Daoy (cell line): Measurements from ENCODE around the gene GNAI2. TPM values are rescaled to one million over a fixed set of nuclear protein-coding genes. Genes with fewer than 3 reads are reported as not detected.
"Not testable (repeated sequence)": the region's sequence is repeated elsewhere in the genome, so short reads cannot be mapped to it uniquely, and the experiment has no call there.

Source experiments
- DNase-seq: peaks from one replicate; pipeline ENCODE4 v3.0.0-alpha.2; 2015; ENCODE audit warnings: low read depth
- total RNA-seq: library from RNA; depleted of rRNA; stranded (reverse); fragments of >200 nt; shearing (Covaris generic); gene quantifications from 2 replicates; pipeline ENCODE4 v1.2.3, GENCODE V29; 2014

GNAI2 gene
- total RNA-seq, 1 experiment from 2014 or later = 163 TPM

DNA sequence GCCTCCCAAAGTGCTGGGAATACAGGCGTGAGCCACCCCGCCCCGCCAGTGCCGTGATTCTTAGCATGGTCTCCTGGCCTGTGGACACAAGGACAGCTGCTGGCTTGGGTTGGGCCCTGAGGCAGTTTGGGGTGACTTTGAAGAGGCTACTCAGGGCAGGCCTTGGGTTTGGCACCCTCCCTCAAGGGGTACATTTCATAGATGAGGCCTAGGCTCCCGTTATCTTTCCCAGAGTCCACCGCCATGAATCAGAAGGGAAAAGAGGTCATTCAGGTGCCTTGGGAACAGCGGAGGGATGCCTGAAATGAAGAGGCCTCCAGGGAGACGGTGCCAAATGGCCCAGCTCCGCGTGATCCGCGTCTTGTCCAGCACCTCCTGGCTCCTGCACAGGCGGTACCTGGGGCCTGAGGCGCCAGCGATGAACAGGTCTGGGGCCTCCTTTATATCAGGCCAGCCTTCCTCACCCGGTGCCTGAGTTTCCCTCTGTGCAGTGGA is 9.3 kb downstream of the GNAI2 start:
- DNase-seq = no peak

DNA sequence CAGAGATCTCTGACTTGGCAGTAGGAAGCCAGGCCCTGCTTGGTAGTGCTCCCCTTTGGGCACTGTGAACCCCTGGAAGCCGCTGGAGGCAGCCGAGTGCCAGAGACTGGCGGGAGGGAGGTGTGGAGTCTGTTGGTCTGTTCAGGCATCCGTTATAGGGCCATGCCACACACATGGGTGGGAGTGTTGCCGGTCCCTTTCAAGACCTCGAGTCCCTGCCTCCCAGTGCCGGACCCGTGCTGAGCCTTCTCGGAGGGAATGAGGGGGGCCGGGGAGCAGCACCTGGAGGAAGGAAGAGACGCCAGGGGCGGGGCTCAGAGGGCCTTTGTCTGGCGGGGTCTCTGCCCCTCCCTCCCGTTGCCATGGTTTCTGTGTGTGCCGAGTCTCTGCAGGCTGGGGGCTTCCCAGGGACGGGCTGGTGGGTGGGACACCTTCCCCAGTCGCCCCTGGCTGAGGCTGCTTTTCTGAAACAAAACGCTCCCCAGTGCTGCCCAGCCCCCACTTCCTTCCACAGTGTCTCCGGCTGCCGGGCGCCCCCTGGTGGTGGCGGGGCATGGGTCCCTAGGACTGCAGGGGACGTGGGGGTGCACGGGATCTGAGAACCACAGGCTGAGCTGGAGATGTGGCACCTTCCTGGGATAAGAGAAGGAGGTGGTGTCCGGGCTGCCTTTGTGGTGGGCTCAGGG is 10.0 kb downstream of the GNAI2 start:
- peak; percentile 60 for DNase-seq

DNA sequence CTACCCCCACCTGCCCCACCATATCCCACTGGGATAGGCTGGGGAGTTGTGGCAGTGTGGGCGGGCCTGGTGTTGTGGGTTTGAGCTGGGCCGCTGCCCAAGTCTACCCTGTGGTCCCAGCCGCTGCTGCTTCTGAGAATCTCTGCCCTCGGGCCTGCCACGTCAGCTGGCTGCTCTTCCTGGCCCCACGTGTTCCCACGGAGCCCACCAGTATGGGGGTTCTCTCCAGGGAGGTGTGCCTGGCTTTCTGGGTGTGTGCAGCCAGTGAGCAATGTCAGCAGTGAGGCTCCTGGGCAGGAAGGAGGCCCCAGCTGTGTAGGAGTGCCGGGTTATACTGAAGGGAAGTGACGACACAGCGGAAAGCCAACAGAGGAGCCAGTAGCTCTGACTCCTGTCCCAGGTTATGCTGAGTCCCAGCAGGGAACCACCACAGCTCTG is 10.5 kb downstream of the GNAI2 start:
- DNase-seq = peak; percentile 97

DNA sequence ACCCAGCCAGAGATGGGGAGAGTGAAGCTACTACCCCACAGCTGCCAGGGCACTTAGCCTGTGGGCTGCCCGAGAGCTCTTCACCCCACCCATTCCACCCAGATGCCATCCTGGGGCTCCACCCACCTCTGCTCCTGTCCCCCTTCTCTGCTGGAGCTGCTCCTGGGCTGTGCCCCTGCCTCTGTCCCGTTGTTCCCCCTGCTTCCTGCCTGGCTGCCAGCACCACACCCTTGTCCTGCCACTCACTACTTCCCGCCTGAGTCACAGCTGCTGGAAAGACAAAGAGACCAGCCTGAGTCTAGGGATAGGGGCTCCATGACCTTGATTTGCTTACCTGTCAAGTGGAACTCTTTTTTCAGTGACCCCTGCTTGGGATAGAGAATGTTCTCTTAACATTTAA is 12.4 kb downstream of the GNAI2 start:
- peak; percentile 77 for DNase-seq

DNA sequence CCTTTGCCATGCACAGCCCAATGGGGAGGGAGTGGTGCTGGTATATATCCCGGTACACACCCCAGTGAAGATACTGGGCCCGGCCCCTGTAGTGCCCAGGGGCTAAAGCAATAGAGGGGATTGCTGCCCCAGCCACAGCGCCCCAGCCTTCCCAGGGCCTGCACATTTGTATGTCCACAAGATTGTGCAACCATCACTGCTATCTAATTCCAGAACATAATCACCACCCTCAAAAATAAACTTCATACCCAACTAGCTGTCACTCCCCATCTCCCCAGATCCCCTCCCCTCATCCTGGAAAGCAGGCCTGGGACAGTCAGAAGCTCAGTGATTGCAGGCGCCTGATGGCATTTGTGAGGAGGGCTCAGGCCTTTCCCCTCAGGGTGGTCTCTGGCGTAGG is 13.5 kb downstream of the GNAI2 start:
- DNase-seq = no peak

DNA sequence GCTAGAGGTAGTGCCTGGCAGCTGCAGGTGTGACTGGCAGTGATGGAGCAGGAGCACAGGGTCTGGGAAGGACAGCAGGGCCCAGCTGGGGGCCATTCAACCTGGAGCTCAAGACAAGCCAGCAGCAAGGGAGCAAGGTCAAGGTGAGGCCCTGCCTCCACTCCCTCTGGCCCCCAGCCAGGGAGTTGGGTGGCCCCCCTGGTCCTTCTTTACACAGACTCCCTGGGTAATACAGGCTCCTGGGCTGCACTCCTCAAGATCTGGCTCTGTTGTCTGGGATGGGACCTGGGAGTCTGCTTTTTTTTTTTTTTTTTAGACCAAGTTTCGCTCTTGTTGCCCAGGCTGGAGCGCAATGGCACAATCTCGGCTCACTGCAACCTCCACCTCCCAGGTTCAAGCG is 14.5 kb downstream of the GNAI2 start:
- no peak for DNase-seq

DNA sequence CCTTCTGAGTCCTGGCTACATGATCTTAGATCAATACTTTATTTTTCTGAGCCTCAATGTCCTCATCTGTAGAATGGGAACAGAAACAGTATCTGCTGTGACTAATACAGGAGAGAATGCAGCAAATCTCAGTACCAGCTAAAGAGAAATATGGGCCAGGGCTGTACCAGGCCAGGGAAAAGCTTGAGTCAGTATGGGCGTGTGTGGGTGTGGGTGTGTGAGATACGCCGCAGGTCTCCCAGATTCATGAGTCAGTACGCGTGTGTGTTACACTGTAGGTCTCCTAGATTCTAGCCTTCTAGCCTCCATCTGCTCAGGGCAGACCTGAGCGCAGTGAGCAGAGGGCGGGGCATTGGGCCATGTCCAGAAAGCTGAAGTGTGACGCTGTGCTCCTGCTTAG is 15.2 kb downstream of the GNAI2 start:
- peak; percentile 84 for DNase-seq

DNA sequence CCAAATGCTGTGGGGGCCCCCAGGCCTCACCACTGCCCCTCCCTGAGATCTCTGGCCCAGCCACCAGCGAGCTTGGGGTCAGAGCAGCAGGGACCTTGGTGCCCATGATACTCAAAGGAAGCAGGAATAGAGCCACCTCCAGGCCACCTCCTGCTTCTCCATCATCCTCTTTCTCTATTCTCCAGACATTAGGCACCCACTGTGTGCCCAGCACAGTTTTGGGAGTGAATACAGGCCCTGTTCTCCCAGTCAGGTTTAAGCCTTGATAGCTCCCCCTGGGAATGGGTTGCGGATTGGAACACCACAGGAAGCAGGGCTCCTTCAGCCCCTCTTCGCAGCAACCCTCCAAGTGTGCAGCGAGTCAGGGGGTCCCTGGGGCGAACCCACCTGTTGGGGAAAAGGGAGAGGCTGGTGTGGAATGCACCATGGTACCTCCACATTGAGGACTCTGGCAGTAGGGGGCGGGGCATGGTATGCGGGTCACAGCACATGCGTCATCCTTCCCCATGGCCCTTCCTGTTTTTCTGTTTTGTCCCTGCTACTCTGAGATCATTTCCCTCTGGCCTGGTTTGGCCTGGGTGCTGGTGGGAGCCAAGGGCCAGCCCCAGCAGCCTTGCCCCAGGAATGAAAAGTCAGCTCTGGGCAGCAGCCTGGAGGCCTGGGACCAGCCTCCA is 18.7 kb downstream of the GNAI2 start:
- peak; percentile 26 for DNase-seq

DNA sequence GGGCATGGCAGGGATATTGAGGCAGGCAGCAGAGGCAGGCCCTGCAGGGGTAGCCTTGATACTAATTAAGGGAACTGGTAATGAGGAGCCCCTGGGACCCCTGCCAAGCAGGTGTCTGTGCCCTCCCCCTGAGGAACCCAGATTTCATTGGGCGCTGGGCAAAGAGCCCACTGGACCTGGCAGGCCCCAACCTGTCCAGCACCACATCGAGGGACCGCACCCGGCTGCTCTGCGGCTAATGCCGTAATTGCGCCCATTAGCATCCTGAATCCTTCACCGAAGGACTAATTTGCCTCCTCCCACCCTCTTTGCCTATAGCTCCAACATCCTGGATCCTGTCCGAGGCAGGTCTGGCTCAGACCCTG is 19.2 kb downstream of the GNAI2 start:
- no peak for DNase-seq

DNA sequence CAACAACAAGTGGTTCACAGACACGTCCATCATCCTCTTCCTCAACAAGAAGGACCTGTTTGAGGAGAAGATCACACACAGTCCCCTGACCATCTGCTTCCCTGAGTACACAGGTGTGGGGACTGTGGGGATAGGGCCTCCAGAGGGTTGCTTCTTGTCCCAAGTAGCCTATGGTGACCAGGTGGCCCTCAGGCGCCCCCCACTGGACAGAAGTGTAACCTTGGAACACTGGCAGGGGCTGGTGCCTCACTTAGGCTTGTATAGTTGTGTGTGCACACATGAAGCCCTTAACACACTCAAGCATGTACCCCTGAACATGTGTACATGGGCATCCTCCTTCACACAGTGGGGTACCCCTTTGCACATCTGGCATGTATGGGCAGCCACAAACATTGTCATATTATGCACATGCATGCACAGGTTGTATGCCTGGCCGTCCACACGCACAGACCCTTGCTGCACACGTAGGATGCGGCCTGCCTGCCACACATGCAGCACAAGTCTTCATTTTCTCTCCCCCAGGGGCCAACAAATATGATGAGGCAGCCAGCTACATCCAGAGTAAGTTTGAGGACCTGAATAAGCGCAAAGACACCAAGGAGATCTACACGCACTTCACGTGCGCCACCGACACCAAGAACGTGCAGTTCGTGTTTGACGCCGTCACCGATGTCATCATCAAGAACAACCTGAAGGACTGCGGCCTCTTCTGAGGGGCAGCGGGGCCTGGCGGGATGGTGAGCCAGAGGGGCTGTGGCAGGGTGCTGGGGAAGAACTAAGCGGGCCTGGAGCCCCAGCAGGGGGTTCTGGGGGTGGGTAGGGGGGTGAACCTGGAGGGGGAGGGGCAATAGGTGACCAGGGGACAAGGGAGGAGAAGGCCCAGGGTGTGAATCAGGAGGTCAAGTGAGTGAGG is 21.2 kb downstream of the GNAI2 start:
- peak; percentile 32 for DNase-seq

DNA sequence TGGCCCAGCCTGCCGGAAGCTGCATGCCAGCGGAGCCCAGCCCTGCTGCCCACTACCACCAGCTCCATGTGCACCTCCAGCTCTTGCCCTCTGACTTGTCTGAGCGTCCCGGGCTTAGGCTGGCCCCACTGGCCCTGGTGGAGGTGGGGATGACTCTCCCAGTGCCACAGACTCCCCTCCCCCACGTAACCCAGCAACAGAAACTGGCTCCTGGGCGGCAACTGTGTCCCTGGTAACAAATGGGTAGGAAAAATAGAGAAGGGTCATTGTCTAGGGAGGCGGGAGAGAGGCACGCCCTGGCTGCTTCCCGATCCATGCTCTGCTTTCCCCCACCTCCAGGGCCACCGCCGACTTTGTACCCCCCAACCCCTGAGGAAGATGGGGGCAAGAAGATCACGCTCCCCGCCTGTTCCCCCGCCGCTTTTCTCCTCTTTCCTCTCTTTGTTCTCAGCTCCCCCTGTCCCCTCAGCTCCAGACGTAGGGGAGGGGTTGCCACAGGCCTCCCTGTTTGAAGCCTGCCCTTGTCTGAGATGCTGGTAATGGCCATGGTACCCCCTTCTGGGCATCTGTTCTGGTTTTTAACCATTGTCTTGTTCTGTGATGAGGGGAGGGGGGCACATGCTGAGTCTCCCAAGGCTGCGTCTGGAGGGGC is 22.2 kb downstream of the GNAI2 start:
- no peak for DNase-seq

DNA sequence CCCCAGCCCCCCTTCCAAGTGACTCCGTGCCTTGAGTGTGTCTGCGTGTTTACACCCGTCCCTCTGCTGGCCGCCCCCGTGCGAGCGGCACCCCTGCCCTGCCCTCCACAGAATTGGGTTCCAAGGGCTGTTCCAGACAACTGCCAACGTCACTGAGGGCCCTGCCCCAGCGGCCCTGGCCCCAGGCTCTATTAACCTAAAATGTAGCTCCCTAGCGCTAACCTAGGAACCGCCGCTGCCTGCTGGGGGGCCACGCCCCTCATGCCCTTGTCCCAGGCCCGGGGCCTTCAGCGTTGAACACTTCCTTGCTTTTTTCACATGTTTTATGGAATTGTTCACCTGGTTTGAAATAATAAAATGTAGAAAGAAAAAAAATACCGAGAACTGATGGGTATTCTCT is 23.0 kb downstream of the GNAI2 start:
- no peak for DNase-seq

DNA sequence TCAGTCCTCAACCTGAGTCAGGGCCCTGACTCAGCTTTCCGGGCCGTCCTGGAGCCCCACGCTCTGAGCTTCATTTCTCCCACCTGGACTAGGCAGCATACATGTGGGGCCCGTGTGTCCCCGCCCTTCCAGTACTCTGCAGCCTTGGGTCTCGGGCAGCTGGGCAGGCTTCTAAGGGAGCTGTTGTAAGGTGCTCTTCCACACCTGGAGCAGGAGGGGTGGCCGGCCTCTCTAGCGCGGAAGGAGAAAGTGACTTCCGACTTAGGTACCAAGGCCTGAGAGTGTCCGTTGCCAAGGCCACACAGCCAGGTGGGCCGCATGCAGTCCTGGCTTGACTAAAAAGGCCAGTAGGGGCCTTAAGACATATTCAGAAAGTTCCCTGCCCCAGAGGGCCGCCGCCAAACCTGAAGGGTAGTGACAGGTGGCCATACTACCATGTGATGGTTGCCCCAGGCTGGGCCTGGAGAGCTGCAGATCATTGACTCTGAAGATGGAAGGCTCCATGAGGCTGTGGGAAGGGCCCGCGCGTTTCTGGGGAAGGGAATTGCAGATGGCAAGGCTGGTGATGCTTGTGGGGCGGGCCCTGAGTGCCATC is 23.5 kb downstream of the GNAI2 start:
- no peak for DNase-seq

DNA sequence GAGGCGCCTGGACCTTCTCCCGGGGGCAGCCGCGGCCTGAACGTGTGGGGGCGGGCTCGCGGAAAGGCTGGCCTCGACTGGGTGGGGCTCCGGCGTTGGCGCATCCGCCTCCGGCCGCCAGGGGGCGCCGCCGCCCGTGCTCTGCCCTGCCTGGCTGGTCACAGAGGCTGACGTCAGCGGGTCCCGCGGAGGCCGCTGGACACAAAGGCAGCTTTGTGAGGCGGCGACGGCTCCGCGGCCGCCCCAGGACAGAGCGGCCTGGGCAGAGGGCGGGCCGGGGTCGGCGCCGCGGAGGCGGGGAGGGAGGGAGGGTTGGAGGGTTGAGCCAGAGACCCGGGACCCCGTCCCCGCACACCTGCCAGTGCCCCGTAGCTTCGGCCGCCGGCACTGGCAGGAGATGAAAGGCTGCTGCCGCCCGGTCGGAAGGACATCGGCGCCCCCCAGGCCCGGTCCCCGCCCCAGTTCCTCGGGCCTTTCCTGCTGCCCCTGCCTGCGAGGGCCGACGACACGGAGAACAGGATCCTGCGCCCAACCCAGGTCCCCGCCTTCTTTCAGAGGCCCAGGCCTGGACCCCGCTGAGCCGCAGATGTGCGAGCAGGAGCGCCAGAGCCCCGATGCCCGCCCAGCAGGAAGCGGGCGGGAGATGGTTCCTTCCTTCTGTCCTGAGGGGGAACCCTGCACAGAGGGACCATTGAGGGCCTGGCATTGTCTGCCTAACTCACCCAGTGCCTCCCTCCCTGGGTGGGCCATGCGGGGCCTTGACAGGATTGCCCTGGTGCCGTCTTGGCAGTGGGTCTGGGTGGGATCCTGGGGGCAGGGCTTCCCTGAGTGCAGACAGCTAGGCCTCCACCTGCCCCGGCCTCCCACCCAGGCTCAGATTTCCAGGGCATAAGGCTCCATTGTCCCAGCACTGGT is 24.3 kb downstream of the GNAI2 start:
- peak; percentile 92 for DNase-seq

DNA sequence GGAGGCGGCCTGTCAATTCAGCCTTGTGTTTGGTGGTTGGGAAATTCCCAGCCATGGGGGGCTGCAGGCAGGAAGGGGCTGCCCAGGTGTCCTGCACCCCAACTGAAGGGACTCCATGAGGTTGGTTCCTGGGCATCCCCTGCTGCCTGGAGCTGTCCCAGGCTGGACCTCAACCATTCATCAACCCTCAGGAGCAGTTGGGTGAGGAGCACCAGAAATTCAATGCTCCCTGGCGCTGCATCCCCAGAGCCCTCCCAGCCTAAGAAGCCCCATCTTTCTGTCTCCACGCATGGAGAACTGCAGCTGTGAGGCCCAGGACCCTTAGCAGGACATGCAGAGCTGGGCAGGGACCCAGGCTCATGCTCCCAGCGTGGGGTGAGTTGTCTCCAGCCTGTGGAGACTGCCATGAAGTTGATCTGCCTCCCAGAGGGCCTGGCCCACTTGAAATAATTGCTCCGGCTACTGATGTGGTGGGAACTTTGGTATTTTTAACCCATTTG is 25.0 kb downstream of the GNAI2 start:
- DNase-seq = no peak

DNA sequence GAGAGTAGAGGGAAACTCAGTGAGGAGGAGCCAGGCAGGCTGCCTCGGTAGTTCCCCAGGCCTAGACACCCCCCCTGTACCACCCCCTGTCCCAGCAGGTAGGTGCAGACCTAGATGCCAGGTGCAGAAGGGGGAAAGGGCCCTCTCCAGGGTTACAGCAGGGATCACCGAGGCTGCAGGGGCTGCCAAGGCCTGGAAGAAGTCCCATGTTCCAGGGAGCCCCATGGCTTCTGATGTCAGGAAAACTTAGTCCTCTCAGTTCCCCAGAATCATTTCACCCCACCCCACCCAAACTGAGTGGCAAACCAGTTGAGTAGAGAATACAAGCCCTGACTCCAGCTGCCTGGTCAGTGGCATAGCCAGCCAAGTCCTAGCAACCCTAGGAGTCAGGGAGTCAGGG is 25.5 kb downstream of the GNAI2 start:
- DNase-seq = no peak

DNA sequence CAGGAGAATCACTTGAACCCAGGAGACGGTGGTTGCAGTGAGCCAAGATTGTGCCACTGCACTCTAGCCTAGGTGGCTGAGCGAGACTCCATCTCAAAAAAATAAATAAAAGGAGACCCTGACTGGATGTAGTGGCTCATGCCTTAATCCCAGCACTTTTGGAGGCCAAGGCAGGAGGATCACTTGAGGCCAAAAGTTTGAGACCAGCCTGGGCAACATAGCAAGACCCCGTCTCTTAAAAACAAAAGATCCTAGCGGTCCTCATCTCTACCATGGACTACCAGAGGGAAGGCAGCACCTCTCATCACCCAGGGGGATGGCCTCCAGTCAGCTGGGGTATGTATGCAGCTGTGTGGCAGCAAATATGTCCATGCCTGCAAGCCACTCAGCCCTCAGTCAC is 26.2 kb downstream of the GNAI2 start:
- DNase-seq = not testable (repeated sequence)

DNA sequence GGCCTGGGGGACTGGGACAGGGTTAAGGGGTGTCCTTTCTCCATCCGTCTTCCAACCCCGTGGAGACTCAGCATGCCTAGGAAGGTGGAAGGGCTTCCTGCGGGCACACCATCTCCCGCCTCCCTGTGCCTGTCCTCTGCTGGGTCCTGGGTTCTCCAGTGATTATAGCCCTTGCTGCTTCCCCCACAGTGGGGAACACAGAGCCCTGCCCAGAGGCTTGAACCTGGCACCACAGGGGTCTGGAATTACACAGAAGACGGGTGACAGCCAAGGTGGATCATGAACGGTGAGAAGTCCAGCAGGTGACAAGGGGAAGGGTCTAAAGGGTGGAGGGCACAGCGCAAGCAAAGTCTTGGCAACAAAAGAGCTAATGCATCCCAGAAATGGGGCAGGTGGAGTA is 26.8 kb downstream of the GNAI2 start:
- no peak for DNase-seq

DNA sequence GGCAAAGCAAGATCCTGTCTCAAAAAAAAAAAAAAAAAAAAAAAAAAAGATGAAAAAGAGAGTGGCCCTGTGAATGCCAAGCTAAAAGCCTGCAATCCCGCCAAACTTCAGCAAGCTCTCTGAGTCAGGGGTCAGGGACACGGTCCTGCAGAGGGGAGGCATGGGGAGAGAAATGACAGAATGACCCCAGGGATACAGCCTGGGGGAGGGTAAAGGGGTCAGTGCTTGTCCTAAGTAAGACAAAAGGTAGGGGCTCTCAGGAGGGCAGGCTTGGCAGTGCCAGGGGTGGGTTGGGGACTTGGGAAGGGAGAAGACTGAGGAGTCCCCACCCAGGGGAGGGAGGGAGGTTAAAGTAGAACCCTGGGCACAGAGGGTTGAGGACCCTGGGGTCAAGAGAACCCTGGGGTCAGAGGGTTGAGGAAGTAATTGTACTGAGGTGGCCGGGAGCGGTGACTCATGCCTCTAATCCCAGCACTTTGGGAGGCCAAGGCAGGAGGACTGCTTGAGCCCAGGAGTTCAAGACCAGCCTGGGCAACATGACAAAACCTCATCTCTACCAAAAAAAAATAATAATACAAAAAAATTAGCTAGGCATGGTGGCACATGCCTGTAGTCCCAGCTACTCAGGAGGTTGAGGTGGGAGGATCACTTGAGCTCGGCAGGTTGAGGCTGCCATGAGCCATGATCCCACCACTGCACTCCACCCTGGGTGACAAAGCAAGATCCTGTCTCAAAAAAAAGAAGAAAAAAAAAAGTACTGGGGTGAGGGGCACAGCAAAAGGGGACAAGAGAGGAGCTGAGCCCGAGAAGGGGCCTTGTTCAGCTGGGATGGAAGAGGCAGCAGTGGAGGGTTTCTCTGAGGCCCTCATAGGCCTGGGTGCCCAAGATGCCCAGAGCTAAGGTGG is 27.7 kb downstream of the GNAI2 start:
- no peak for DNase-seq
